Measurements from ENCODE around the gene NUP93.

DNA sequence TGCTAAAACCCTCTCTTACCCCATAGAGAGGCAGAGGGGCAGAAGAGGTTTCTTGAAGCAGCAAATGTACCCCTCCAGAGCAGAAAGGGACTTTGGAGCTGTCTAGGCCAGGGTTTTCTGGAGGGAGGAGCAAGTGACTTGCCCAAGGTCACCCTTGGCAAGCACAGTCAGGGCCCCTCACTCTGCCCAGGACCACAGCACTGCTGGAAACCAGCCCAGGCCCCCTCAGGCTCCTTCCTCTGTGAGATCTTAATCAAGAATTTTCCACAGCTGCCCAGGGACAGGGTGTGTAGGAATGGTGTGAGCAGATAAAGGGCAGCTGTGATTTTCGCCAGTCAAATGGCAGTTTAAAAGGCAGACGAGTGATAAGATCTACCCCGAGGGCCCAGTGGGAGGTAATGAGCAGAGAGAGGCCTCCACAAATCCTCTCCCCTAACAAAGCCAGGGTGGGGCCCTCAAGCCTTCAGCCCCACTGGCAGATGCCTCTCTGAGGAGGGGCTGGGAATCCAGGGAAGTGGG lies 131.2 kb downstream of the NUP93 start:
- TF ChIP-seq, protein P1, sequence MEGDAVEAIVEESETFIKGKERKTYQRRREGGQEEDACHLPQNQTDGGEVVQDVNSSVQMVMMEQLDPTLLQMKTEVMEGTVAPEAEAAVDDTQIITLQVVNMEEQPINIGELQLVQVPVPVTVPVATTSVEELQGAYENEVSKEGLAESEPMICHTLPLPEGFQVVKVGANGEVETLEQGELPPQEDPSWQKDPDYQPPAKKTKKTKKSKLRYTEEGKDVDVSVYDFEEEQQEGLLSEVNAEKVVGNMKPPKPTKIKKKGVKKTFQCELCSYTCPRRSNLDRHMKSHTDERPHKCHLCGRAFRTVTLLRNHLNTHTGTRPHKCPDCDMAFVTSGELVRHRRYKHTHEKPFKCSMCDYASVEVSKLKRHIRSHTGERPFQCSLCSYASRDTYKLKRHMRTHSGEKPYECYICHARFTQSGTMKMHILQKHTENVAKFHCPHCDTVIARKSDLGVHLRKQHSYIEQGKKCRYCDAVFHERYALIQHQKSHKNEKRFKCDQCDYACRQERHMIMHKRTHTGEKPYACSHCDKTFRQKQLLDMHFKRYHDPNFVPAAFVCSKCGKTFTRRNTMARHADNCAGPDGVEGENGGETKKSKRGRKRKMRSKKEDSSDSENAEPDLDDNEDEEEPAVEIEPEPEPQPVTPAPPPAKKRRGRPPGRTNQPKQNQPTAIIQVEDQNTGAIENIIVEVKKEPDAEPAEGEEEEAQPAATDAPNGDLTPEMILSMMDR (IDR thresholded peaks at IDR 0.05 in 4 of 5, conservative IDR thresholded peaks at IDR 0.05 in 1 of 5), result no peak
- TF ChIP-seq POLR2A (IDR thresholded peaks at IDR 0.05), result no peak
